Measurements from ENCODE around the gene TCEA3.

GRCh38 chr1:23362218-23362713, 62.3 kb downstream of the TCEA3 start:
- TF ChIP-seq EZH2 (optimal IDR thresholded peaks at IDR 0.05; ENCODE audit: low read depth, low read length) (no peak), CTCF (IDR thresholded peaks at IDR 0.05; ENCODE audit: low read length) (no peak)
